Osteoblast (primary cell): ENCODE data around the gene FALEC. TPM values are rescaled to one million over a fixed set of nuclear protein-coding genes. Genes with fewer than 3 reads are reported as not detected.
A peak's percentile ranks its signal among the peaks of the same experiment; 100 is the strongest.
"Not testable (repeated sequence)": the region's sequence is repeated elsewhere in the genome, so short reads cannot be mapped to it uniquely, and the experiment has no call there.

Experiments used
- DNase-seq: peaks from one replicate; pipeline ENCODE4 v3.0.0; 2011; ENCODE audit warnings: low spot score, mixed read lengths; ENCODE audit not compliant: insufficient read length; ENCODE audit errors: missing footprints
- H2AFZ ChIP-seq: 2 replicates; pipeline ENCODE4 v1.6.0; 2011; ENCODE audit warnings: mild to moderate bottlenecking, low read length
- H3K27ac ChIP-seq: 2 replicates; pipeline ENCODE4 v1.5.1; 2011; ENCODE audit warnings: mild to moderate bottlenecking, low read depth, low read length, moderate library complexity
- H3K27me3 ChIP-seq: 2 replicates; pipeline ENCODE4 v1.6.0; 2012; ENCODE audit warnings: mild to moderate bottlenecking, control low read depth, inconsistent platforms, low read length, moderate library complexity; ENCODE audit not compliant: insufficient read depth
- H3K36me3 ChIP-seq: 2 replicates; pipeline ENCODE4 v1.5.1; 2011; ENCODE audit warnings: mild to moderate bottlenecking, low read length, control low read depth, moderate library complexity; ENCODE audit not compliant: insufficient read depth
- H3K4me1 ChIP-seq: 2 replicates; pipeline ENCODE4 v1.5.1; 2011; ENCODE audit warnings: mild to moderate bottlenecking, low read length, control low read depth, moderate library complexity; ENCODE audit not compliant: insufficient read depth
- H3K4me2 ChIP-seq: 2 replicates; pipeline ENCODE4 v1.6.0; 2011; ENCODE audit warnings: mild to moderate bottlenecking, low read length; ENCODE audit not compliant: insufficient read depth
- H3K4me3 ChIP-seq: fragments of 200-600 bp; sonication (generic); 3 replicates; pipeline ENCODE4 v1.5.1; 2012; ENCODE audit warnings: mild to moderate bottlenecking, low read length, inconsistent platforms; ENCODE audit not compliant: insufficient read depth
- H3K79me2 ChIP-seq: 2 replicates; pipeline ENCODE4 v1.6.0; 2012; ENCODE audit warnings: mild to moderate bottlenecking, low read length, control low read depth, inconsistent platforms; ENCODE audit not compliant: insufficient read depth
- H3K9me3 ChIP-seq: 2 replicates; pipeline ENCODE4 v1.5.1; 2011; ENCODE audit warnings: low read depth, low read length, control low read depth
- H4K20me1 ChIP-seq: 2 replicates; pipeline ENCODE4 v1.6.0; 2012; ENCODE audit warnings: mild to moderate bottlenecking, low read length, control low read depth; ENCODE audit not compliant: insufficient read depth
- CTCF ChIP-seq: IDR thresholded peaks from 2 replicates; pipeline ENCODE4 v1.5.1; 2011; ENCODE audit warnings: mild to moderate bottlenecking, low read depth, low read length, moderate library complexity; ENCODE audit errors: extremely low read depth
- total RNA-seq: library from RNA; depleted of rRNA; stranded (reverse); fragments of >200 nt; gene quantifications from 2 replicates; pipeline ENCODE4 v1.2.3, GENCODE V29; 2012

Gene FALEC
- total RNA-seq, 1 donor: 0.36 TPM

- H3K27ac ChIP-seq: peak overlapping the region; percentile 93
- peak overlapping the region; percentile 55 for H3K4me3 ChIP-seq
- H3K36me3 ChIP-seq: peaks cover 8% of the 10 kb centered on the region
- no peak for TF ChIP-seq CTCF
- no peaks in the 10 kb centered on the region for H3K9me3 ChIP-seq
- peaks cover 74% of the 10 kb centered on the region for H3K4me1 ChIP-seq
- peaks cover 5% of the 10 kb centered on the region for H4K20me1 ChIP-seq
- peaks cover 33% of the 10 kb centered on the region for H3K79me2 ChIP-seq
- peak overlapping the region; percentile 80 for H3K4me2 ChIP-seq
- peak; percentile 66 for DNase-seq
- no peak overlapping the region for H2AFZ ChIP-seq
- no peaks in the 10 kb centered on the region for H3K27me3 ChIP-seq
Measured at GRCh38 chr1:150567341-150567716, 51.8 kb downstream of the FALEC start.

DNA sequence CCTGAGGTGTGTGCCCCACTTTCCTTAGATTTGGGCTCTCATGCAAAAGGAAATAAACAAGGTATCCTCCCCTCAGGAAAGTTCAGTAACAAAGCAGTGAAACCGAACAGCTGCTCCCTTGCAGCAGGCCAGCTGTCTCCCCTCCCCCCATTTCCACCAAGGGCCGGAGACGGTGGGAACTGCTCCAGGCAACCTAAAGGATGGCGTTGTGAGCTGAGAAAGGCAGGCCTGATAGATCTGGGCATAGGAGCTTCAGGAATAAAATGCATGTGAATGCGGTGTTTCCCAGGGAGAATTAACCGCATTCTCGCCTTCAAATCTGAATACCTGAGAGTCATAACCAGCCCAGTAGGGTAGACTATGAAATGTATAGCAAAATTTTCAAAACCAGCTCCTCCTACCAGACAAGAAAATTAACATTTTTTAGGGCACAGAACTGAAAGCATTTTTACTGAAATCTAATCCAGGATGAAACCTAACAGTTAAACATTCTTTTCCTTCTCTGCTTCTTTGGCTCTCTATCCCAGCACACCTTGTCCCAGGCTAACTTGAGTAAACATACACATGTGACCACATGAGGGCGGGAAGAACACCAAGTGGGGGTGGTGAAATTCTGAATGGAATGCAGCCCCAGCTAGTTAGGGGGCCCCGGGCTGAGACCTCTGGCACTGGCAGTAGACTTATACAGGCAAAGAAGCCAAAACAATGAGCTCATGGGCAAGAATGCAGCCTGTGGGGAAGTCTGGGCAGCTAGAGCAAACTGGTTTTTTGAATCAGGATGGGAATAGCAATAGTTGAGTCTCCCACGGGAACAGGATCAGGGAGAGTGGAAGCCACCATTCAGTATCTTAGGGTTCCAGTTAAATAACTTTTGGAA, 52.4 kb downstream of the FALEC start:
- Histone ChIP-seq H3K27ac (peak overlapping the region; percentile 93), H3K4me3 (peak overlapping the region; percentile 55), H3K27me3 (no peaks in the 10 kb centered on the region), H3K79me2 (peaks cover 39% of the 10 kb centered on the region), H3K9me3 (no peaks in the 10 kb centered on the region), H3K36me3 (peaks cover 14% of the 10 kb centered on the region), H4K20me1 (peaks cover 9% of the 10 kb centered on the region), H3K4me1 (peaks cover 73% of the 10 kb centered on the region), H3K4me2 (peak overlapping the region; percentile 80), H2AFZ (no peak overlapping the region)
- peak; percentile 95 for DNase-seq
- no peak for TF ChIP-seq CTCF

GRCh38 chr1:150568594-150568966, 53.0 kb downstream of the FALEC start:
- no peaks in the 10 kb centered on the region for H3K9me3 ChIP-seq
- H3K27ac ChIP-seq: peak overlapping the region; percentile 93
- peaks cover 20% of the 10 kb centered on the region for H3K36me3 ChIP-seq
- H3K4me2 ChIP-seq: peak overlapping the region; percentile 80
- peaks cover 72% of the 10 kb centered on the region for H3K4me1 ChIP-seq
- no peak overlapping the region for H3K4me3 ChIP-seq
- peaks cover 12% of the 10 kb centered on the region for H4K20me1 ChIP-seq
- peaks cover 45% of the 10 kb centered on the region for H3K79me2 ChIP-seq
- no peak overlapping the region for H2AFZ ChIP-seq
- no peak for TF ChIP-seq CTCF
- no peaks in the 10 kb centered on the region for H3K27me3 ChIP-seq
- no peak for DNase-seq

GRCh38 chr1:150572918-150573647, 57.5 kb downstream of the FALEC start:
- no peaks in the 10 kb centered on the region for H3K27me3 ChIP-seq
- H3K4me2 ChIP-seq: peak overlapping the region; percentile 14
- H3K4me3 ChIP-seq: no peak overlapping the region
- H3K79me2 ChIP-seq: peaks cover 65% of the 10 kb centered on the region
- DNase-seq: no peak
- TF ChIP-seq CTCF: no peak
- H3K36me3 ChIP-seq: peaks cover 64% of the 10 kb centered on the region
- no peak overlapping the region for H2AFZ ChIP-seq
- peaks cover 53% of the 10 kb centered on the region for H4K20me1 ChIP-seq
- H3K4me1 ChIP-seq: peaks cover 63% of the 10 kb centered on the region
- no peaks in the 10 kb centered on the region for H3K9me3 ChIP-seq
- peak overlapping the region; percentile 6 for H3K27ac ChIP-seq

DNA sequence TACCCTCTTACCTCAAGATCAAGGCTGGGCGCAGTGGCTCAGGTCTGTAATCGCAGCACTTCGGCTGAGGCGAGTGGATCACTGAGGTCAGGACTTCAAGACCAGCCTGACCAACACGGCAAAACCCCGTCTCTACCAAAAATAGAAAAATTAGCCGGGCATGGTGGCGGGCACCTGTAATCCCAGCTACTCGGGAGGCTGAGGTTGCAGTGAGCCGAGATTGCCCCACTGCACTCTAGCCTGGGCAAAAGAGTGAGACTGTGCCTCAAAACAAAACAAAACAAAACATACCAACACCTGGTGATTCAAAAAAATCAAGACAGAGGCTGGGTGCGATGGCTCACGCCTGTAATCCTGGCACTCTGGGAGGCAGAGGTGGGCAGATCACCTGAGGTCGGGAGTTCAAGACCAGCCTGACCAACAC, 58.1 kb downstream of the FALEC start:
- Histone ChIP-seq H3K27ac (peak overlapping the region; percentile 6), H3K79me2 (peaks cover 70% of the 10 kb centered on the region), H4K20me1 (peaks cover 59% of the 10 kb centered on the region), H3K4me1 (peaks cover 57% of the 10 kb centered on the region), H3K36me3 (peaks cover 70% of the 10 kb centered on the region), H3K4me2 (peak overlapping the region; percentile 10)
- H3K4me3 ChIP-seq, H2AFZ ChIP-seq, H3K9me3 ChIP-seq, DNase-seq, H3K27me3 ChIP-seq: not testable (repeated sequence)
